Measurements from ENCODE around the gene OSGIN1.

OSGIN1 gene

GRCh38 chr16:83935005-83935857 is 17.8 kb upstream of the OSGIN1 start:
- H3K4me2 ChIP-seq (ENCODE audit: insufficient read depth, low read length): no peak overlapping the region
- no peak overlapping the region for H3K9ac ChIP-seq (ENCODE audit: low read depth, low read length)
- H3K79me2 ChIP-seq (ENCODE audit: insufficient read depth, low read length): no peaks in the 10 kb centered on the region
- no peak; the same call in 2 of the 3 replicates for ATAC-seq (ENCODE audit: insufficient read depth, low read depth)
- no peaks in the 10 kb centered on the region for H3K27me3 ChIP-seq (ENCODE audit: insufficient read depth, low read length, poor library complexity)
- TF ChIP-seq EZH2 (IDR thresholded peaks at IDR 0.05; ENCODE audit: borderline replicate concordance, low read depth, low read length, severe bottlenecking): no peak
- no peak overlapping the region for H3K27ac ChIP-seq (ENCODE audit: low read length)
- no peaks in the 10 kb centered on the region for H3K9me3 ChIP-seq (ENCODE audit: insufficient read depth, low read length, severe bottlenecking)
- H2AFZ ChIP-seq (ENCODE audit: low read depth, low read length): no peak overlapping the region
- H3K36me3 ChIP-seq (ENCODE audit: insufficient read depth, low read length): no peaks in the 10 kb centered on the region
- no peak for DNase-seq
- no peaks in the 10 kb centered on the region for H3K4me1 ChIP-seq (ENCODE audit: insufficient read depth, low read length)
- H3K4me3 ChIP-seq (ENCODE audit: low read depth in 1 of 2, low read length in 2 of 2): no peak overlapping the region
- H4K20me1 ChIP-seq (ENCODE audit: insufficient read depth, low read length): no peaks in the 10 kb centered on the region

- H3K4me1 ChIP-seq (ENCODE audit: insufficient read depth, low read length): no peaks in the 10 kb centered on the region
- no peaks in the 10 kb centered on the region for H3K36me3 ChIP-seq (ENCODE audit: insufficient read depth, low read length)
- ATAC-seq (ENCODE audit: insufficient read depth, low read depth) (no peak), DNase-seq (no peak)
- H3K4me3 ChIP-seq (ENCODE audit: low read depth in 1 of 2, low read length in 2 of 2): no peak overlapping the region
- H3K79me2 ChIP-seq (ENCODE audit: insufficient read depth, low read length): no peaks in the 10 kb centered on the region
- H4K20me1 ChIP-seq (ENCODE audit: insufficient read depth, low read length): no peaks in the 10 kb centered on the region
- H3K27ac ChIP-seq (ENCODE audit: low read length): no peak overlapping the region
- no peak overlapping the region for H3K4me2 ChIP-seq (ENCODE audit: insufficient read depth, low read length)
- no peak overlapping the region for H2AFZ ChIP-seq (ENCODE audit: low read depth, low read length)
- no peaks in the 10 kb centered on the region for H3K27me3 ChIP-seq (ENCODE audit: insufficient read depth, low read length, poor library complexity)
- H3K9me3 ChIP-seq (ENCODE audit: insufficient read depth, low read length, severe bottlenecking): no peaks in the 10 kb centered on the region
- TF ChIP-seq, protein P1, sequence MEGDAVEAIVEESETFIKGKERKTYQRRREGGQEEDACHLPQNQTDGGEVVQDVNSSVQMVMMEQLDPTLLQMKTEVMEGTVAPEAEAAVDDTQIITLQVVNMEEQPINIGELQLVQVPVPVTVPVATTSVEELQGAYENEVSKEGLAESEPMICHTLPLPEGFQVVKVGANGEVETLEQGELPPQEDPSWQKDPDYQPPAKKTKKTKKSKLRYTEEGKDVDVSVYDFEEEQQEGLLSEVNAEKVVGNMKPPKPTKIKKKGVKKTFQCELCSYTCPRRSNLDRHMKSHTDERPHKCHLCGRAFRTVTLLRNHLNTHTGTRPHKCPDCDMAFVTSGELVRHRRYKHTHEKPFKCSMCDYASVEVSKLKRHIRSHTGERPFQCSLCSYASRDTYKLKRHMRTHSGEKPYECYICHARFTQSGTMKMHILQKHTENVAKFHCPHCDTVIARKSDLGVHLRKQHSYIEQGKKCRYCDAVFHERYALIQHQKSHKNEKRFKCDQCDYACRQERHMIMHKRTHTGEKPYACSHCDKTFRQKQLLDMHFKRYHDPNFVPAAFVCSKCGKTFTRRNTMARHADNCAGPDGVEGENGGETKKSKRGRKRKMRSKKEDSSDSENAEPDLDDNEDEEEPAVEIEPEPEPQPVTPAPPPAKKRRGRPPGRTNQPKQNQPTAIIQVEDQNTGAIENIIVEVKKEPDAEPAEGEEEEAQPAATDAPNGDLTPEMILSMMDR (IDR thresholded peaks at IDR 0.05; ENCODE audit: borderline replicate concordance, extremely low read depth, low read length, poor library complexity, severe bottlenecking): no peak
- TF ChIP-seq EZH2 (IDR thresholded peaks at IDR 0.05; ENCODE audit: borderline replicate concordance, low read depth, low read length, severe bottlenecking): no peak
- no peak overlapping the region for H3K9ac ChIP-seq (ENCODE audit: low read depth, low read length)
Observed at GRCh38 chr16:83935858-83936255, 17.2 kb upstream of the OSGIN1 start.

DNA sequence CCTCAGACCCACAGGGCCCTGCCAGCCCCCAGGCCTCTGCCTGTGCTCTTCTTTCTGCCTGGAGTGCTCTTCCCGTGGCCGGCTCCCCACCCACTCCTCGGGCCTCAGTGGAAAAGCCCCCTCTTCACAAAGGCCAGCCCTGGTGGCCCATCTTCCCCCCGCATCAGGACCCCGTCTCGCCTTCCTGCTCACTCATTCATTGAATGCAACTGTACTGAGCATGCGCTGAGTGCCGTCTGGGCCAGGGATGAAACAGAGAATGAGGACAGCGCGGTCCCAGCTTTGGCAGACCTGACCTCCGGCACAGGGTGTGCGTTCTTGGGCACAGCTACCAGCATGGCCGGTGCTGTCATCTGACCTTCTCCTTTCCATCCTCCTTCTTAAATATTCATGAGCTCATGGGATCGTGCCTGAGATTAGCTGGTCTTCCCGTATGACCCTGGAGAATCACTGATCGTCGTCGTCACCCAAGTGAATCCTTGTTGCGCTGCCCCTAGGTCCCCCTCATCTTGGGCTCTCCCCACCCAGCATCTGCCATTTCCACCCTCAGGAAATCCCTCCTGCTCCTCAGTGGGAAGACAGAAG is 16.4 kb upstream of the OSGIN1 start:
- H3K4me3 ChIP-seq (ENCODE audit: low read depth in 1 of 2, low read length in 2 of 2): no peak overlapping the region
- ATAC-seq (ENCODE audit: insufficient read depth, low read depth) (no peak), DNase-seq (no peak)
- H4K20me1 ChIP-seq (ENCODE audit: insufficient read depth, low read length): no peaks in the 10 kb centered on the region
- no peaks in the 10 kb centered on the region for H3K27me3 ChIP-seq (ENCODE audit: insufficient read depth, low read length, poor library complexity)
- H3K79me2 ChIP-seq (ENCODE audit: insufficient read depth, low read length): no peaks in the 10 kb centered on the region
- H3K4me1 ChIP-seq (ENCODE audit: insufficient read depth, low read length): no peaks in the 10 kb centered on the region
- no peak for TF ChIP-seq EZH2 (IDR thresholded peaks at IDR 0.05; ENCODE audit: borderline replicate concordance, low read depth, low read length, severe bottlenecking)
- TF ChIP-seq, protein P1 (IDR thresholded peaks at IDR 0.05; ENCODE audit: borderline replicate concordance, extremely low read depth, low read length, poor library complexity, severe bottlenecking): no peak
- H3K4me2 ChIP-seq (ENCODE audit: insufficient read depth, low read length): no peak overlapping the region
- H3K9ac ChIP-seq (ENCODE audit: low read depth, low read length): no peak overlapping the region
- no peak overlapping the region for H2AFZ ChIP-seq (ENCODE audit: low read depth, low read length)
- H3K27ac ChIP-seq (ENCODE audit: low read length): no peak overlapping the region
- H3K9me3 ChIP-seq (ENCODE audit: insufficient read depth, low read length, severe bottlenecking): no peaks in the 10 kb centered on the region
- H3K36me3 ChIP-seq (ENCODE audit: insufficient read depth, low read length): no peaks in the 10 kb centered on the region

- H3K9ac ChIP-seq (ENCODE audit: low read depth, low read length): no peak overlapping the region
- ATAC-seq (ENCODE audit: insufficient read depth, low read depth): no peak
- H3K9me3 ChIP-seq (ENCODE audit: insufficient read depth, low read length, severe bottlenecking): no peaks in the 10 kb centered on the region
- H3K36me3 ChIP-seq (ENCODE audit: insufficient read depth, low read length): no peaks in the 10 kb centered on the region
- no peaks in the 10 kb centered on the region for H3K79me2 ChIP-seq (ENCODE audit: insufficient read depth, low read length)
- H2AFZ ChIP-seq (ENCODE audit: low read depth, low read length): no peak overlapping the region
- no peak for TF ChIP-seq EZH2 (IDR thresholded peaks at IDR 0.05; ENCODE audit: borderline replicate concordance, low read depth, low read length, severe bottlenecking)
- TF ChIP-seq, protein P1 (IDR thresholded peaks at IDR 0.05; ENCODE audit: borderline replicate concordance, extremely low read depth, low read length, poor library complexity, severe bottlenecking): no peak
- H3K4me1 ChIP-seq (ENCODE audit: insufficient read depth, low read length): no peaks in the 10 kb centered on the region
- H3K4me2 ChIP-seq (ENCODE audit: insufficient read depth, low read length): no peak overlapping the region
- no peaks in the 10 kb centered on the region for H4K20me1 ChIP-seq (ENCODE audit: insufficient read depth, low read length)
- no peak overlapping the region for H3K4me3 ChIP-seq (ENCODE audit: low read depth in 1 of 2, low read length in 2 of 2)
- no peaks in the 10 kb centered on the region for H3K27me3 ChIP-seq (ENCODE audit: insufficient read depth, low read length, poor library complexity)
- H3K27ac ChIP-seq (ENCODE audit: low read length): no peak overlapping the region
- DNase-seq: no peak
Observed at GRCh38 chr16:83937267-83937666, 15.8 kb upstream of the OSGIN1 start.
